Fibroblast of the aortic adventitia (primary cell): ENCODE measurements around the gene DPP6. TPM values are rescaled to one million over a fixed set of nuclear protein-coding genes. Genes with fewer than 3 reads are reported as not detected.

Source experiments
- DNase-seq: peaks from one replicate; pipeline ENCODE4 v3.0.0-alpha.2; 2010; ENCODE audit warnings: low read depth
- H3K4me3 ChIP-seq: 2 replicates; pipeline ENCODE4 v1.5.1; 2011; ENCODE audit warnings: low read depth, mild to moderate bottlenecking, control low read depth, low read length, moderate library complexity
- total RNA-seq: library from RNA; depleted of rRNA; stranded (reverse); fragments of >200 nt; gene quantifications from 2 replicates; pipeline ENCODE4 v1.2.3, GENCODE V29; 2012; ENCODE audit warnings: low replicate concordance
- TF ChIP-seq, protein P1 (sequence below): IDR thresholded peaks from 2 replicates; pipeline ENCODE4 v1.5.1; 2011; ENCODE audit warnings: mild to moderate bottlenecking, low read length, control low read depth, inconsistent platforms; ENCODE audit not compliant: insufficient read depth

Gene DPP6
- total RNA-seq, 1 donor, result not detected

DNA sequence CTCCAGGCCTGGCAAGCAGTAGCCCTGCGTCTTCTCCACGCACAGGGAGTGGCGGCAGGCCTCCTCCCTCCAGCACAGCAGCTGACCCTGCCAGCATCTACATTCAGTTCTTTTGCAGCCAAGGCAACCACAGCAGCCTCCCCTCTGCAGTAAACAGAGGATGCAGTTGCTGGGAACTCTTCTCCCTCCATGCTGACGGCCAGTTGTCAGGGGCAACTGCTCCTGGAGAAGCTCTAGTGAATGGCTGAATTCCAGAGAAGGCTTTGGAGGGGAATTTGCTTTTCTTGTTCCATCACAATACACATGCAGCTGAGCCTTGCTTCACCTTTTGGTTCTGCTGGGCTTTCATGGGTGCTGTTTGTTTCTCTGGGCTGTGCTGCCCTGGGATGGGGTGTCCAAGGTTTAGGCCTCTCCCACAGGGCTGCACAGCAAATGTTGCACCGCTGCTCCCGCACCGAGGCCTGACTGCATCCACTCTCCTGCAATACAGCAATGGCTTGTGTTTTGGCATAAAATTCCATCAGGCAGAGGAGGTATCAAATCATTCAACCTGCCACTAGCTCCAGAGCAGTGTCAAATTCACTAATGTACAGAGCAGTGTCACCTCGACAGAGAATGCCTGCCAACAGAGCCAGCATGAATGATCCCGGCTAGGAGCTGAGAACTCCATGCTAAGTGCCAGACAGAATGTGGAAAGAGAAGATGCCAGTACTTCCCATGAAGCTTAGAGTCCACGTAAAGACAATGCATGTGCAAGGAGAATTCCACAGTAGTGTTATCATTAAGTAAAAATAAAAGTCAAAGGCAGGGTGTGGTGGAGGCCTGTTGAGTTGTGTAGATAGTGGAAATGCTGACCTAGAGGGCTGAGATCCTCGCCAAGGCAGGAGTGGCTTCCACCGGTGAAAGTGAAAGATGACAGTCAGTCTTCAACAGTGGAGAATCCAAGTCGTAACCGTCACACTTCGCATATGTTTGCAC lies 399.6 kb downstream of the DPP6 start:
- H3K4me3 ChIP-seq, result no peak overlapping the region
- no peak for DNase-seq
- TF ChIP-seq, protein P1, sequence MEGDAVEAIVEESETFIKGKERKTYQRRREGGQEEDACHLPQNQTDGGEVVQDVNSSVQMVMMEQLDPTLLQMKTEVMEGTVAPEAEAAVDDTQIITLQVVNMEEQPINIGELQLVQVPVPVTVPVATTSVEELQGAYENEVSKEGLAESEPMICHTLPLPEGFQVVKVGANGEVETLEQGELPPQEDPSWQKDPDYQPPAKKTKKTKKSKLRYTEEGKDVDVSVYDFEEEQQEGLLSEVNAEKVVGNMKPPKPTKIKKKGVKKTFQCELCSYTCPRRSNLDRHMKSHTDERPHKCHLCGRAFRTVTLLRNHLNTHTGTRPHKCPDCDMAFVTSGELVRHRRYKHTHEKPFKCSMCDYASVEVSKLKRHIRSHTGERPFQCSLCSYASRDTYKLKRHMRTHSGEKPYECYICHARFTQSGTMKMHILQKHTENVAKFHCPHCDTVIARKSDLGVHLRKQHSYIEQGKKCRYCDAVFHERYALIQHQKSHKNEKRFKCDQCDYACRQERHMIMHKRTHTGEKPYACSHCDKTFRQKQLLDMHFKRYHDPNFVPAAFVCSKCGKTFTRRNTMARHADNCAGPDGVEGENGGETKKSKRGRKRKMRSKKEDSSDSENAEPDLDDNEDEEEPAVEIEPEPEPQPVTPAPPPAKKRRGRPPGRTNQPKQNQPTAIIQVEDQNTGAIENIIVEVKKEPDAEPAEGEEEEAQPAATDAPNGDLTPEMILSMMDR, result no peak

DNA sequence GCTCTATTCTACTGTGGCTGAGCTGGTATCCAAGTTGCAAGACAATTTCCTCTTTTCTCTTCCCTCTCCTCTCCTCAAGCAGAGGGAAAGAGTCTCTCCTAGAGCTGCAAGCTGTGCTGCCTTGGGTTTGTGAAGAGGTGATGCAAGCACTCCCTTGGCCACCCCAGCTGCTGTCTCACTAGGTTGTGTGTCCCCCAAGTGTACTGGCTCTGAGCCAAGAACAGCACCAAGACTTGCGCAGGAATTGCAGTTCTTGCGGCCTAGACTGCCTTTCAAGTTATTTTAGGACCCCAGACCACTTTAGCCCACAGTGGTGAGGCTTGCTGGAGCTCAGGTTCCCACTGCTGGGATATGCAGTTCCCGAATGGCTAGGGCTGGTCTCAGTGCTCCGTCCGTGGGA lies 411.6 kb downstream of the DPP6 start:
- no peak overlapping the region for H3K4me3 ChIP-seq
- DNase-seq, result no peak
- TF ChIP-seq, protein P1, result no peak

DNA sequence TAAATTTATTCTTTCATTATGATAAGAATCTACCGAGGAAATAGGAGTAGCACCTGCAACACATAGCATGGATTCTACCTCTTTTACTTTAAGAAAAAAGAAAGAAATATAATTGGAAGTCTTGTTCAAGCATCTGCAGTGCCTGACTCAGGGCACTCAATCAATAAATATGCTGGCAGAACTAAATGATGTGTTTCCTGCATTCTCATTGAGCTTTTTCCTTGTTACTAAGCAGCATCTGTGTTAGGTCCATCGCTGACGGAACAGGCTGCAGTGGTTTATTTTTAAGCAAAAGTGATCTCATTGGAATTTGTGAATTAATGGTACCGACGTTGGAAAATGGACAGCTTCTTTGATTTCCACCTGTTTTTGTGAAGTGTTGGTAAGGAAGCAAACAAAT lies 417.5 kb downstream of the DPP6 start:
- H3K4me3 ChIP-seq, result no peak overlapping the region
- DNase-seq, result no peak
- TF ChIP-seq, protein P1, result no peak

DNA sequence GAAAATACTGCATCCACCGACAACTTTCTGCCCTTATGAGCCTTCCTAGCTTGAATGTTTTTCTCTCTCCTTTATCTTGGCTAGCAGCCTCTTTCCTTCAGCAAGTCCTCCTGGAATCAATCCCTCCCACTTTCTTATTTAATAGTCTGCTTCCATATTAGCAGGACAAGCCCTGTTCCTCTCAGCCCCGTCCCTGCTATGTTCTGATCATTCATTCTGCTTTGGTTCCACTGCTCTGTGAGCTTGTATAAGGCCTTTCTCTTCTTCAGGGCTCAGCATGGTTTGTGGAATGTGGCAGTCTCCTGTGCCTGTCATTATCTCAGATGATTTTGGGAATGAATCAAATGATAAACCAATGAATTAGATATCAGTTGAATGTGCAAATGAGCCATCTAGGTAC lies 420.1 kb downstream of the DPP6 start:
- no peak for DNase-seq
- no peak overlapping the region for H3K4me3 ChIP-seq
- TF ChIP-seq, protein P1, result no peak

DNA sequence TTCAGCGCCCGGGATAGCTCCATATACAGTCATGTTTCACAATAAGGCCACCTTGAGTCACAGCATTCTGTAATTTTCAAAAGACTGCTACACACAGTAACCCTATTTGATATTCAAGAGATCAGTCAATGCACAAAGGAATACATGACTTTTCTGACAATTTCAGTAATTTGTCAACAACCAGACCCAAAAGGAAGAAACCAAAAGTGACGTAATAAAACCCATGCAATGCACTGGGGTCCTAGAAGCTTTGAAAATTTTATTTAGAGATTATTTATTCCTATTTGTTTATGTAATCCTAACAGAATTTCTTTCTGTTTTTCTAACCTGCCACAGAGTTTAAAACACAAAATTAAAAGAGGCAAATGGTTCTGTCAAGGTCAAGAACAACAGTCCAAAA lies 421.2 kb downstream of the DPP6 start:
- no peak for DNase-seq
- TF ChIP-seq, protein P1, result no peak
- H3K4me3 ChIP-seq, result no peak overlapping the region

DNA sequence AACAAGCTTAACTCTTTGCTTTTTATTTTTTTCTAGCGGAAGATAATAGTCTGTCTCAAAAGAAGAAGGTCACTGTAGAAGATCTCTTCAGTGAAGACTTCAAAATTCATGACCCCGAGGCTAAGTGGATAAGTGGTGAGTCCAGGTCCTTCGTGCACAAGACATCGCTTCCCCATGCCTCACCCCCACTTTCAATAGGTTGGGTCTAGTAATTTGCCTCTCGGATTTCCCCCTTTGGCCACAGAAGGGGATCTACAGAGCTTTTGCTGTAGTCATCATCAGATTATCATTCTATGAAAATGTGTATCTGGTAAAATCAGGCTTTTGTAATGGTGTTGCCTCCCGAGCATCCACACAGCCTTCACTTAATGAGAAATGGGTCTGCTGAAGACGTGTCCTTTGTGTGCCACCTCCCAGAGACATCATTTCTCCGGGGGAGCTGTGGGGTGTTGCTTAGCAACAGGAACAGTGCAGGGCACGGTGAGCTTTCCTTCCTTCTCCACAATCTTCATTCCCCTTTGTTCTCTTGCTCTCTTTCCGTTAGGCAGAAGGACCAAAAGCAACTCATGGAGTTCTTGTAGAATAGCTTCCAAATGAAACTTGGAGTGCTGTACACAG lies 422.8 kb downstream of the DPP6 start:
- TF ChIP-seq, protein P1, result no peak
- no peak overlapping the region for H3K4me3 ChIP-seq
- DNase-seq, result no peak
